GM18909 (cell line): ENCODE results near the gene MACROD2.

ENCODE experiments used
- ATAC-seq: cut with Tn5 transposase; IDR thresholded peaks from one replicate; pipeline ENCODE4 v1.9.1; 2021; ENCODE audit warnings: mild to moderate bottlenecking; ENCODE audit not compliant: unreplicated experiment, poor library complexity

The MACROD2 gene

GRCh38 chr20:15909995-15910394 lies 1914.7 kb downstream of the MACROD2 start:
- no peak for ATAC-seq

DNA sequence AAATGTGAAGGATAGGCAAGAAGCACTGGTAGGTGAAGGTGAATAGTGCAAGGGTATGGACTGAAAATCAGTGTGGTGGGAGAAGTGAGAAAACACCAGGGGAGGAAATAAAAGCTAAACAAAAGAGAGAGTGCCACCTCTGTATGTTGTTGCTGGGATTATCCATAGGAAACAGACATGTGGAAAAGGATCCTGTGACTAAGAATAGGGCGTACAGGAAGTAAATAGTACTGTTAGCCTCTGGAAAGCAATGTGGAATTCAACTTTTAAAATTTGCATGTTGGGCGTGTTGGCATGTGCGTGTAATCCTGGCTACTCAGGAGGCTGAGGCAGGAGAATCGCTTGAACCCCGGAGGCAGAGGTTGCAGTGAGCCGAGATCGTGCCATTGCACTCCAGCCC lies 1916.3 kb downstream of the MACROD2 start:
- no peak for ATAC-seq

GRCh38 chr20:15913391-15914025 lies 1918.2 kb downstream of the MACROD2 start:
- ATAC-seq, result no peak

DNA sequence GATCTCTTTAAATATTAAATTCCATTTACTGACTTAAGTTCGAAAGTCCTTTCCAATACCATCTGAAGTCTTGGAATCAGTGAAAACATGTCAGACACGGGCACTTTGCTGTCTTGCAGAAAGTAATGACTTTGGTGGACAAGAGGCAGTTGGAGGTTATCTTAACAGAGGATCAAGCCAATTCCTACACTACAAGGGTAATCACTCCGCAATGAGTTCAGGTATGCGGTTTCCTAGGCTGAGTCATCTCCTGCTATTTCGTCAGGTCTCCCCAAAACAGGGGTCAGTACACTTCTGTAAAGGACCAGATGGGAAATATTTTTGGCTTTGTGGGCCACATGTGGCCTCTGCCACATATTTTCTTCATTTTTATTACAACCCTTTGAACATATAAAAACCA lies 1921.3 kb downstream of the MACROD2 start:
- ATAC-seq, result no peak

DNA sequence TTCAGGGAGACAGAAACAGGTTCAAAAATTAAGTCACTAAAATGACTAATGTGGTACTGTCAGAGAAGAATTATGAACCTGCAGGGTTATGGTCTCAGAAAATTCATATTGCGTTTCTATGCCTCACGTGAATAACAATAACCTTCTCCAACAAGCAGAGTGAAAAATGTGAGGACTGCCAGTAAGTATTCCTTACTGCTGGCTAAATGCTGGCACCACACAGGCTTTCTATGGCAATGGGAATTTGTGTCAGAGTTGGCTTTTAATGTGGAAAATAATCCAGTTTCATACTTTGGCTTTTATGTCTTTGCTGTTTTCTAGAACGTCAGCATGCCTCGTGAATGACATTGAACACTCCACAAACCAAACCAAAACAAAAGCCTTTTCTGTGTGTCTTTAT lies 1922.0 kb downstream of the MACROD2 start:
- ATAC-seq, result no peak

DNA sequence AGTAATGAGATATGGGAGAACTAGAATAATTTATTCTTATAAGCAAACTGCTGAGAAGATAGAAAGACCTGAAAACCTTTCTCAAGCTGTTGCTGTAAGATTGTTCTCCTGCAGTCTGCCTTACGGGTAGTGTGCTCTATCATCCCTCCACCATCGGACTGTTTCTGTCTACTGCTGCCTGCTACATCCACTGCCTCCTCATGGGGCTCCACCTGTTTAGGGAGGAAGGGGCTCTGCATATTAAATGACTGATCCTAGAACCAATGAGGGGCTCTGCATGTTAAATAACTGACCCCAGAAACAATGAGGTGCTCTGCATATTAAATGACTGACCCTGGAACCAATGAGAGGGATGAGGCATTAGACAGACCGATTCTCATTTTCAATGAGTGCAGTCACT lies 1923.3 kb downstream of the MACROD2 start:
- ATAC-seq, result no peak

GRCh38 chr20:15919118-15919517 lies 1923.8 kb downstream of the MACROD2 start:
- no peak for ATAC-seq

DNA sequence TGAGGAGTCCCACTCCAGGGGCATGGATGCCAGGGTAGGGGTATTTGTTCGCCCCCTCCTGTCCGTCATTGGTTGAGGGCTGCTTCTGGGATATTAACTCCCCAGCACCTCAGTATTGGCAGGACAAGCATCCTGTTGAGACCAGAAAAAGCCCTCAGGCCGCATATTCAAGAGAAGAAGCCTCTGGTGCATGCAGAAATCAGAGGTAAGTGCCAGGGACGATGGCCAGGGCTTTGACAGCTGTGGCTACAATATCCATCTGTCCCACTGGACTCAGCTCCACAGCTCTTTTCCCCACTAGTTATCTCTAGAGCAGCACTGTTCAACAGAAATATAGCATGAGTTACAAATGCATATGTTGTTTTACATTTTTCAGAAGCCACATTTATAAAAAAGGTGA lies 1926.6 kb downstream of the MACROD2 start:
- no peak for ATAC-seq

- peak; percentile 35 for ATAC-seq
Observed at GRCh38 chr20:15922556-15922955, 1927.2 kb downstream of the MACROD2 start.

DNA sequence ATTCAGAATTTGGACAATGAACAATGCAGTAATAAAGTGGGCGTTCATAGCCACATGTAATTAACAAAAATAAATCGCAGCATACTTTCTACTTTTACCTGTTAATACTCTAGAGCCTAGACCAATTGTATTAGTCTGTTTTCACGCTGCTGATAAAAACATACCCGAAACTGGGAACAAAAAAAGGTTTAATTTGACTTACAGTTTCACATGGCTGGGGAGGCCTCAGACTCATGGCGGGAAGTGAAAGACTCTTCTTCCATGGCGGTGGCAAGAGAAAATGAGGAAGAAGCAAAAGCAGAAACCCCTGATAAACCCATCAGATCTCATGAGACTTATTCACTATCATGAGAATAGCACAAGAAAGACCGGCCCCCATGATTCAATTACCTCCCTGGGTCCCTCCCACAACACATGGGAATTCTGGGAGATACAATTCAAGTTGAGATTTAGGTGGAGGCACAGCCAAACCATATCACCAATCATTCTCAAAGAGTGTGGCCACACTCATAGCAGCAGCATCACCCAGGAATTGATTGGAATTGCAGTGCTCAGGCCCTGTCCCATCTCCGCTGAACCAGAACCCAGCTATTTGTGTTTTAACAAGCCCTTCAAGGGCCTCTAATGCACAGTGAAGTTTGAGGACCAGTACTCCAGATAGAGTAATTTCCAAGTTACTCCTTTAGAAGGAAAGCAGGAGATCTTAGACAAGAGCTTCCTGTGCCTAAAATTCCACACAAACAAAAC lies 1927.9 kb downstream of the MACROD2 start:
- ATAC-seq, result peak; percentile 64

DNA sequence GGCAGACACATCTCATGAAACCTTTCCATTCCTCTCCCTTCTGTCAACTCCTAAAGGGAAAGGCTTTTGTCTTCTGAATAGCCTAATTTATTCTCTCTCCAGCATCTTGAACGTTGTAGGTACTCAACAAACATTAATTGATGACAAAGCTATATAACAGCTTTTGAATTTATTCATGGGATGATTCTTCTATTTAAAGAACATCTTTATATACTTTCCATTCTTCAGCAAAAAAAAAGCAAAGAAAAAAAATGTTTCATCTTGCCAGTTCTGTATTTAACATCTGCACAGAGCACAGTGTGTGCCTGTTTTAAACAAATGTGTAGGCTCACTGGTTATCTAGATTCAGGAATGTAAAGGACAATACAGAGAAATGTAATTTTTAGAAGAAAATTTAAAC lies 1929.2 kb downstream of the MACROD2 start:
- no peak for ATAC-seq

- no peak for ATAC-seq
Observed at GRCh38 chr20:15925376-15925775, 1930.1 kb downstream of the MACROD2 start.

DNA sequence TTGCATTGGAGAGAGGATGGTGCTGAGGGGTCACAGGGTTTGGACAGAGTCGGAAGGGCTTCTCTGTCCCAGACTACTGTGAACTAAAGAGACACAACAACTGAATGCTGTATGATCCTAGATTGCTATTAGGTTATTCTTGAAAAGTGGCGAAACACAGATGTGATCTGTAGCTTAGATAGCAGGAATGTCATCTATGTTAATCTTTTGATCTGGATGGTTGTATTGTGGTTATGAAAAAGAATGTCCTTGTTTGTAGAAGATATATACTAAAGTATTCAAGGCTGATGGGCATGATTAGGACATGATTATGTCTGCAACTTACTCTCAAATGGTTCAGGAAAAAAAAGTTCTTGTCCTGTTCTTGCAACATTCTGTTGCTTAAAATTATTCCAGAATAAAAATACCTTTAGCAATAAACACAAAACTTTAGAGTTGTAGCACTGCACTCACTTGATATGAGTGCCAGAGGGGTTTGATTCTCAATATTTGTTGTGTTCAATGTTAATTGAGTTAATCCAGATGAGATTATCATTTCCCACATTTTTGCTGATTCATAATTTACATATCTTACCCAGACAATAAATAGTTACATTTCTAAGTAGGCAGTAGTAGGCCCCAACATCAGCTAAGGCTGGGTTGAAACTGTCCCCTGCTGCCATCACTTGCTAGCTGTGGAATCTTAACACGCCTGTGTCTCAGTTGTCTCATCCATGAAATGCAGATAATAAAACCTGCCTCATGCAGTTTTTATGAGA lies 1932.8 kb downstream of the MACROD2 start:
- no peak for ATAC-seq

DNA sequence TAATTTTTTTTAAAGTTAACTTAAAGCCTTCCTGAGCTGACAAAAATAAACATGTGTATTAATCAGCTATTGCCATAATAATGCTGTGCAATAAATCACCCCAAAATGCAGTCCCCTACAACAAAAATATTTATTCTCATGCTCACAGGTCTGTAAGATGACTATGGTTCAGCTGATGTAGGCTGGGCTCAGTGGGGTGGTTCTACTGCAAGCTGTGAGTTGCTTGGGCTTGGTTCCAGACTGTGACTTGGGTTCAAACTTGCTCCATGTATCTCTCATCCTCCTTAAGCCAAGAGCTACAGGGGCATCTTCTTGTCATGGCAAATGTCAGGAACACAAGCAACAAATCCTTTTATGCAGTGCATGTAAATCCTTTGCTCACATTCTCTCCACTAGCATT lies 1933.6 kb downstream of the MACROD2 start:
- ATAC-seq, result no peak

DNA sequence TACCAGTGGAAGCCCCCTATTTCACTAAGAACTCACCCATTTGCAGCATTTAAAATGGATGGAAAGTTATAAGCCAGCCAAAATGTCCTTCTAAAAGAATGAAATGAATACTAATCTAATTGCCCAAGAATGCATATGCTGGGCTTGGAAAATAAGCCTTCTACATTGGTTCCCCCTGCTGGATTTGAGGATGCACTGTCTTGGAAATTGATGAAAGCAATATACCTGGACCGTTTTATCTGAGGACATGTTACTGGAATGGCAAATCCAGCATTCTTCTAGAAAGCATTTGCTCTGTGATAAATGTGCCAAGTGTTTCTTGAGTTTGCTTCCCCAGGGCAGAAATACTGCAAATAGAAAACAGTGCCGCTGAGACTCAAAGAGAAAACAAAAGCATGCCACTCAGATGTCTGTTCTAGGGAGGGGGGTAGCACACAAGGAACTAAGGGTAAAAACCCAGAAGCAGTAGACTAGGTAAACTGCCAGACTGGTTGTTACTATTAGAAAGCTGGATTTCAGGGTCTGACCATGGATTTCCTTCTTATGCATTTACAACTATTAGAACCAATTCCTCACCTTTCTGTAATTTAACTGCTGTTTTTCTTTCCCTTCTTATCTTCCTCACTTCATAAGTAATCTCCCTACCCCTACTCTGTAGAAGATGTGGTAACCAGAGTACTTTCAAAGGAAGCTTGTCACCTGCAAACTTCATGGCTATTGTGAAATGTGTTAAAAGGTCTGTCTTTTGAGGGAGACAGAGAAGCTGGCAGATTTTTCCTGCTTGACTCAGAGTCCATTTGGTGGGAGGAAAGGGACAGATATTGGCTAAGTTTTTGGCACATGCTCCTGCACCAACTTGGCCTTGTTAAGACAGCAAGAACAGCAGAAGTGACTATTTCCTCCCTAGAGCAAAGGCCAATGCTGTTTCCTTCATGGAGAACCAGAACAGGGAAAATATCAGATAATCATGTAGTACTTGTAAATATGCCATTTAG lies 1935.3 kb downstream of the MACROD2 start:
- no peak for ATAC-seq

DNA sequence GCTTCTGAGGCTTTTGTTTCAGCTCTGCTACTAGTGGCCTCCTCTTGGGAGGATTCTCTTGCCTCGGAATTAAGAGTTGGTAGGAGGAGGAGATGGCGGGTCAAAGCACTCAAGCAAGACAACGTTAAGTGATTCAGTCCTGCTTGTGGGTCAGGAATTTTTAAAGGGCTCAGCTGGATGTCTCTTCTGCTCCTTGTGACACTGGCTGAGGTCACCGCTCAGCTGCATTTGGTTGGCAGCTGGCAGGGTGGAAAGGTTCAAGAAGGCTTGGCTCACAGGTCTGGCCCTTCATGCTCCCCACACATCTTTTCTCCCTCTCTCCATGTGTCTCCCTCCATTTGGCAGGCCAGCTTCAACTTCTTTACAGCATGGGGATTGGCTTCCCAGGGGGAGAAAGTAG lies 1936.6 kb downstream of the MACROD2 start:
- ATAC-seq, result no peak

GRCh38 chr20:15937179-15937578 lies 1941.9 kb downstream of the MACROD2 start:
- peak; percentile 96 for ATAC-seq

GRCh38 chr20:15938847-15939246 lies 1943.5 kb downstream of the MACROD2 start:
- no peak for ATAC-seq

GRCh38 chr20:15940127-15940526 lies 1944.8 kb downstream of the MACROD2 start:
- ATAC-seq, result no peak

GRCh38 chr20:15942130-15942529 lies 1946.8 kb downstream of the MACROD2 start:
- no peak for ATAC-seq
